HCEC 1CT (cell line): ENCODE data around the gene NDRG3.
"Not testable (repeated sequence)": the region's sequence is repeated elsewhere in the genome, so short reads cannot be mapped to it uniquely, and the experiment has no call there.

Source experiments
- DNase-seq: peaks from one replicate; pipeline ENCODE4 v3.0.0-alpha.2; 2017

Gene NDRG3

GRCh38 chr20:36686504-36686903 lies 59.4 kb downstream of the NDRG3 start:
- DNase-seq, result no peak

GRCh38 chr20:36684747-36685146 lies 61.1 kb downstream of the NDRG3 start:
- no peak for DNase-seq

- DNase-seq, result no peak
Measured at GRCh38 chr20:36682311-36682710, 63.6 kb downstream of the NDRG3 start.

GRCh38 chr20:36677422-36677771 lies 68.5 kb downstream of the NDRG3 start:
- no peak for DNase-seq

- no peak for DNase-seq
Measured at GRCh38 chr20:36676701-36677421, 69.0 kb downstream of the NDRG3 start.

- DNase-seq, result not testable (repeated sequence)
Measured at GRCh38 chr20:36675545-36675944, 70.3 kb downstream of the NDRG3 start.

- no peak for DNase-seq
Measured at GRCh38 chr20:36672991-36673390, 72.9 kb downstream of the NDRG3 start.

GRCh38 chr20:36670665-36671357 lies 75.1 kb downstream of the NDRG3 start:
- DNase-seq, result no peak

- no peak for DNase-seq
Measured at GRCh38 chr20:36666181-36666740, 79.6 kb downstream of the NDRG3 start.

- DNase-seq, result no peak
Measured at GRCh38 chr20:36663031-36663430, 82.9 kb downstream of the NDRG3 start.

- no peak for DNase-seq
Measured at GRCh38 chr20:36658300-36658699, 87.6 kb downstream of the NDRG3 start.

- DNase-seq, result no peak
Measured at GRCh38 chr20:36656733-36657132, 89.2 kb downstream of the NDRG3 start.

GRCh38 chr20:36655004-36655403 lies 90.9 kb downstream of the NDRG3 start:
- no peak for DNase-seq

GRCh38 chr20:36654506-36654905 lies 91.4 kb downstream of the NDRG3 start:
- no peak for DNase-seq

- no peak for DNase-seq
Measured at GRCh38 chr20:36653456-36653855, 92.4 kb downstream of the NDRG3 start.

- DNase-seq, result no peak
Measured at GRCh38 chr20:36647196-36648121, 98.4 kb downstream of the NDRG3 start.

GRCh38 chr20:36646678-36647077 lies 99.2 kb downstream of the NDRG3 start:
- no peak for DNase-seq

GRCh38 chr20:36645998-36646397 lies 99.9 kb downstream of the NDRG3 start, which contains the start of gene SLA2:
SLA2 (minus strand) TSS chr20:36646196; CDS start chr20:36641335, 4,861 bp downstream.
- no peak for DNase-seq

GRCh38 chr20:36645353-36645752 lies 100.5 kb downstream of the NDRG3 start:
- no peak for DNase-seq

- DNase-seq, result no peak
Measured at GRCh38 chr20:36644706-36645095, 101.2 kb downstream of the NDRG3 start.

GRCh38 chr20:36644032-36644705 lies 101.7 kb downstream of the NDRG3 start:
- no peak for DNase-seq

- no peak for DNase-seq
Measured at GRCh38 chr20:36642136-36642535, 103.8 kb downstream of the NDRG3 start.

- DNase-seq, result no peak
Measured at GRCh38 chr20:36641506-36641843, 104.4 kb downstream of the NDRG3 start.
